ENCODE data around the gene HBZ. TPM values are rescaled to one million over a fixed set of nuclear protein-coding genes. Genes with fewer than 3 reads are reported as not detected.
"Not testable (repeated sequence)": the region's sequence is repeated elsewhere in the genome, so short reads cannot be mapped to it uniquely, and the experiment has no call there.

The HBZ gene
- total RNA-seq, 1 experiment from 2014 or later = not detected

- no peak for DNase-seq (ENCODE audit: low spot score)
These were observed 27.0 kb downstream of the HBZ start for GRCh38 chr16:179211-180092.

DNA sequence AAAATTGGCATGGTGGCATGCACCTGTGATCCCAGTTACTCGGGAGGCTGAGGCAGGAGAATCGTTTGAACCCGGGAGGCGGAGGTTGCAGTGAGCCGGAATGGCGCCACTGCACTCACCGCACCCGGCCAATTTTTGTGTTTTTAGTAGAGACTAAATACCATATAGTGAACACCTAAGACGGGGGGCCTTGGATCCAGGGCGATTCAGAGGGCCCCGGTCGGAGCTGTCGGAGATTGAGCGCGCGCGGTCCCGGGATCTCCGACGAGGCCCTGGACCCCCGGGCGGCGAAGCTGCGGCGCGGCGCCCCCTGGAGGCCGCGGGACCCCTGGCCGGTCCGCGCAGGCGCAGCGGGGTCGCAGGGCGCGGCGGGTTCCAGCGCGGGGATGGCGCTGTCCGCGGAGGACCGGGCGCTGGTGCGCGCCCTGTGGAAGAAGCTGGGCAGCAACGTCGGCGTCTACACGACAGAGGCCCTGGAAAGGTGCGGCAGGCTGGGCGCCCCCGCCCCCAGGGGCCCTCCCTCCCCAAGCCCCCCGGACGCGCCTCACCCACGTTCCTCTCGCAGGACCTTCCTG lies 27.7 kb downstream of the HBZ start, which contains the start of gene HBQ1:
Gene HBQ1 (plus strand): TSS at position 359 of the 575 bp plus-strand sequence. CDS start 28 bp downstream, at position 387.
- DNase-seq (ENCODE audit: low spot score) = no peak

DNA sequence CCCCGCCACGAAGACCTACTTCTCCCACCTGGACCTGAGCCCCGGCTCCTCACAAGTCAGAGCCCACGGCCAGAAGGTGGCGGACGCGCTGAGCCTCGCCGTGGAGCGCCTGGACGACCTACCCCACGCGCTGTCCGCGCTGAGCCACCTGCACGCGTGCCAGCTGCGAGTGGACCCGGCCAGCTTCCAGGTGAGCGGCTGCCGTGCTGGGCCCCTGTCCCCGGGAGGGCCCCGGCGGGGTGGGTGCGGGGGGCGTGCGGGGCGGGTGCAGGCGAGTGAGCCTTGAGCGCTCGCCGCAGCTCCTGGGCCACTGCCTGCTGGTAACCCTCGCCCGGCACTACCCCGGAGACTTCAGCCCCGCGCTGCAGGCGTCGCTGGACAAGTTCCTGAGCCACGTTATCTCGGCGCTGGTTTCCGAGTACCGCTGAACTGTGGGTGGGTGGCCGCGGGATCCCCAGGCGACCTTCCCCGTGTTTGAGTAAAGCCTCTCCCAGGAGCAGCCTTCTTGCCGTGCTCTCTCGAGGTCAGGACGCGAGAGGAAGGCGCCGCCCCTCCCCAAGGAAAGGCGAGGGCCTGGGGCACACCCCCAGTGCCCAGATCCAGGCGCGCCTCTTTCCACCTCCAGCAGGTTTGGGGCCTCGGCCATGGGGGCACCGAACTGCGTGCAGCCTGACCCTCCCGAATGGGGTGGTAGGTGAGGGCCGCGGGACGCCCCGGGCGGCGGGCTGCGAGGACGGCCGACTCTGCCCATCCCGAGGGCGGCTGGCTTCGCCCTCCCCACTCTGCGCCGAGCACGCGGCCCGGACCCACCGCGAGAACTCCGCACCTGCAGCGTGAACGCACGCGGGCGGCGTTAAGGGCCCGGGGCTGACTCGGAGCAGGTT lies 28.5 kb downstream of the HBZ start:
- DNase-seq (ENCODE audit: low spot score) = no peak

DNA sequence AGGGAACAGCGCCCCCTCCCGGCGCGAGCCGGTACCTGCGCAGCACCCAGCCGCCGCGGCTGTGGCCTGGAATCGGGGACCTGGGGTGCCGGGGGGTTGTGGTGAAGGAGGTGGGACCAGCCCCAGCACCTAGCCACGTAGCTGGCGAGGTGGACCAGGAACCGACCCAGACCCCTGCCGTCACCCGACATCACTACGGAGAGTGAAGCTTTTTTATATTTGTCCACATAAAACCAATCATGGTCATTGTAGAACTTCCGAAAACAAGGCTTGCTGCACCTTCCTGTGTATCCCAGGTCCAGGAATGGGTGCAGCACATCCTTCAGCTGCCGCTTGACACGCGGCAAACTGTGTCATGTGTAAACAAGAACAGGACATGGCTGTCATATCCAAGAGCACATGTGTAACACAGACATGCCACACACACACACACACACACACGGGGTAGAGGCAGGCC lies 29.1 kb downstream of the HBZ start:
- no peak for DNase-seq (ENCODE audit: low spot score)

- no peak for DNase-seq (ENCODE audit: low spot score)
These were observed 30.6 kb downstream of the HBZ start for GRCh38 chr16:183005-183404.

DNA sequence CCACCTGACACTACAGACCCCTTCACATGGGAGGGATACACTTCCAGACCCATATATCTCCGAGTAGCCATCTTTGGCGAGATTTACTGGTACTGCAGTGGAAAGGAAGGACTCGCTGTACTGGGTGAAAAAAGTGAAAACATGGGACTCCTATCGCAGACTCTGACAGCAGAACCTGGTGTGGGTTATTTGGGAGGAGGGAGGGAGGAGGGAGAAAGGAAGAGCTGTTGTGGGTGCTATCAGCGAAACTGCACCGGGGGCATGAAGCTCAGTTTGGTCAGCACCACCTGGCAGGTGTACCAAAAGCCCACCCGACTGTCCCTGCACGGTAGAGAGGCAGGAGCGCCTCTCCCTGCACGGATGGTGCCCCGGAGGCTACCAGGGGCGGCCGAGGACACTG lies 32.8 kb downstream of the HBZ start:
- no peak for DNase-seq (ENCODE audit: low spot score)

- no peak for DNase-seq (ENCODE audit: low spot score)
These were observed 33.2 kb downstream of the HBZ start for GRCh38 chr16:185691-186090.

DNA sequence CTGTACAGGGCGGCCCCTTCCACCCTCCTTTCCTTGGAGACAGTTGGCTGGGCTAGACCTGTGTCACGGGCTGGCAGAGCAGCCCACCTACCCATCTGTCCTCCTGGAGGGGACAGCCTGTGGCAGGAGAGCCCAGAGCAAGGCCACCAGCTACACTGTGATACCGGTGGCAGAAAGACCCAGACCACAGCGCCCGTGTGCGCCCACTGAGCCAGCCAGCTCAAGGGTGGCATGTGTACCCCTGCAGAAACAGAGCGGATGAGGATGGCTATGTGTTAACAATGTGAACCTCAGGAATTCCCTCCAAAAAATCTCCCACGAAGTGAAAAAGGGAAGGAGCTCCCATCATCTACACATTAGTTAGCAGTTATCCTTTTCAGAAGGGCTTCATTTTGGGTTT lies 34.9 kb downstream of the HBZ start:
- no peak for DNase-seq (ENCODE audit: low spot score)

DNA sequence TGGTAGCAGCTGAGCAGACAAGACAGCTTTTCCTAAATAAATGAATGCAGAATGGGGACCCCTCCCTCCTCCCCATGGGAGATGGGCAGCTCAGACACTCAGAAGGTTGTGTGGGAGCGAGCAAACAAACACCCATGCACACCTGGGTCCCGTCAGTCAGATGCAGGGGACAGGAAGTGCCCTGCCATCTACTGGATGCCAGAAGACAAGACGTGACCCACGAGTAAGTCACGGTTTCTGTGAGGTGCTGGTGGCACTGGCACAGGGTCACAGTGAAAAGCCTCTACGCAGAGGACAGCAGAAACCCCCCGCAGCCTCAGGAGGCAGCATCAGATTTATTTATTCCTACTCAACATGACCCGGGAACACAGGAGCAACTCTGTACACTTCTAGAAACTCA lies 36.2 kb downstream of the HBZ start:
- DNase-seq (ENCODE audit: low spot score) = no peak

- no peak for DNase-seq (ENCODE audit: low spot score)
These were observed 37.3 kb downstream of the HBZ start for GRCh38 chr16:189604-190186.

GRCh38 chr16:191831-192230 lies 39.4 kb downstream of the HBZ start:
- no peak for DNase-seq (ENCODE audit: low spot score)

- no peak for DNase-seq (ENCODE audit: low spot score)
These were observed 40.2 kb downstream of the HBZ start for GRCh38 chr16:192686-193085.

GRCh38 chr16:193441-193840 lies 41.0 kb downstream of the HBZ start:
- DNase-seq (ENCODE audit: low spot score) = no peak

GRCh38 chr16:194516-194915 lies 42.1 kb downstream of the HBZ start:
- DNase-seq (ENCODE audit: low spot score) = no peak

DNA sequence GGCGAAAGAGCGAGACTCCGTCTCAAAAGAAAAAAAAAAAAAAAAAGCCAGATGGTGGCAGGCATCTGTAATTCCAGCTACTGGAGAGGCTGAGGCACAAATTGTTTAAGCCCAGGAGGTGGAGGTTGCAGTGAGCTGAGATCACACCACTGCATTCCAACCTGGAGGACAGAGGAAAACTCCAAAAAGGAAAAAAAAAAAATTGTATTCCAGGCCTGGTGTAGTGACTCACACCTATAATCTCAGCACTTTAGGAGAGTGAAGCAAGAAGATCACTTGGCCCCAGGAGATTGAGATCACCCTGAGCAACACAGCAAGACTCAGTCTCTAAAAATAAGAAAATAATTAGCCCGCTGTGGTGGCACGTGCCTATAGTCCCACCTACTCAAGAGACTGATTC lies 47.9 kb downstream of the HBZ start:
- peak; percentile 82 for DNase-seq (ENCODE audit: low spot score)

DNA sequence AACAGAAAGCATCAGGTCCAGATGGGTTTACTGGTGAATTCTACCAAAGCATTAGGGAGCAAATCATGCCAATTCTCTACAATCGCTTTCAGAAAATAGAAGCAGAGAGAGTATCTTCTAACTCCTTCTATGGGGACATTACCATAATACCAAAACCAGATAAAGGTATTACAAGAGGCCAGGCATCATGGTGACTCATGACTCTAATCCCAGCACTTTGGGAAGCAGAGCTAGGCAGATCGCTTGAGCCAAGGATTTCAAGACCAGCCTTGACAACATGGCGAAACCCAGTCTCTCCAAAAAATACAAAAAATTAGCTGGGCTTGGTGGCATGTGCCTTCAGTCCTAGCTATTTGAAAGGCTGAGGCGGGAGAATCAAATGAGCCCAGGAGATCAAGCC lies 50.8 kb downstream of the HBZ start:
- no peak for DNase-seq (ENCODE audit: low spot score)

- DNase-seq (ENCODE audit: low spot score) = not testable (repeated sequence)
These were observed 51.6 kb downstream of the HBZ start for GRCh38 chr16:204046-204445.

Other genes starting within 250 kb of the HBZ start
- gene POLR3K, start 99.0 kb upstream of the HBZ start, total RNA-seq (2014; rRNA removed; shearing (Covaris generic)) = 11.7 and 15.9 TPM in 2 replicates
- gene SNRNP25, start 98.8 kb upstream of the HBZ start, total RNA-seq (2014; rRNA removed; shearing (Covaris generic)) = 70.8 and 84.5 TPM in 2 replicates
- 39.3 and 43.7 TPM in 2 replicates for gene RHBDF1, start 80.0 kb upstream of the HBZ start, total RNA-seq (2014; rRNA removed; shearing (Covaris generic))
- 144 TPM in 2 replicates for gene MPG, start 74.4 kb upstream of the HBZ start, total RNA-seq (2014; rRNA removed; shearing (Covaris generic))
- gene NPRL3, start 14.0 kb upstream of the HBZ start, total RNA-seq (2014; rRNA removed; shearing (Covaris generic)) = 7.3 TPM in 2 replicates
- gene HBM, start 13.3 kb downstream of the HBZ start, total RNA-seq (2014; rRNA removed; shearing (Covaris generic)) = not detected in 2 replicates
- not detected in 2 replicates for gene HBA2, start 20.2 kb downstream of the HBZ start, total RNA-seq (2014; rRNA removed; shearing (Covaris generic))
- gene HBA1, start 24.0 kb downstream of the HBZ start, total RNA-seq (2014; rRNA removed; shearing (Covaris generic)) = not detected in 2 replicates
- gene HBQ1, start 27.8 kb downstream of the HBZ start, total RNA-seq (2014; rRNA removed; shearing (Covaris generic)) = not detected in 2 replicates
- gene LUC7L, start 76.8 kb downstream of the HBZ start, total RNA-seq (2014; rRNA removed; shearing (Covaris generic)) = 62.4 and 80.0 TPM in 2 replicates
- 72.1 and 106 TPM in 2 replicates for gene FAM234A, start 82.2 kb downstream of the HBZ start, total RNA-seq (2014; rRNA removed; shearing (Covaris generic))
- gene RGS11, start 123.3 kb downstream of the HBZ start, total RNA-seq (2014; rRNA removed; shearing (Covaris generic)) = 0.07 TPM in 1 of 2 replicates, not detected in the other
- gene ARHGDIG, start 127.9 kb downstream of the HBZ start, total RNA-seq (2014; rRNA removed; shearing (Covaris generic)) = 1.1 and 4.0 TPM in 2 replicates
- 0.29 and 0.41 TPM in 2 replicates for gene PDIA2, start 130.5 kb downstream of the HBZ start, total RNA-seq (2014; rRNA removed; shearing (Covaris generic))
- 39.0 and 50.5 TPM in 2 replicates for gene AXIN1, start 200.1 kb downstream of the HBZ start, total RNA-seq (2014; rRNA removed; shearing (Covaris generic))
- gene MRPL28, start 217.9 kb downstream of the HBZ start, total RNA-seq (2014; rRNA removed; shearing (Covaris generic)) = 234 and 252 TPM in 2 replicates
- 46.6 and 58.5 TPM in 2 replicates for gene PGAP6, start 229.3 kb downstream of the HBZ start, total RNA-seq (2014; rRNA removed; shearing (Covaris generic))
- gene NME4, start 244.6 kb downstream of the HBZ start, total RNA-seq (2014; rRNA removed; shearing (Covaris generic)) = 161 and 179 TPM in 2 replicates
- gene DECR2, start 249.2 kb downstream of the HBZ start, total RNA-seq (2014; rRNA removed; shearing (Covaris generic)) = 8.1 and 12.5 TPM in 2 replicates

Measured in A172 (cell line).